Ishikawa (cell line): ENCODE data around the gene CXXC5.

Experiments
- CEBPB ChIP-seq: IDR thresholded peaks from 2 replicates; pipeline ENCODE4 v1.6.1; 2012
- CREB1 ChIP-seq: IDR thresholded peaks from 2 replicates; pipeline ENCODE4 v1.6.1; 2012; ENCODE audit warnings: low read depth
- EGR1 ChIP-seq: IDR thresholded peaks from 2 replicates; pipeline ENCODE4 v1.6.1; 2012
- EP300 ChIP-seq: IDR thresholded peaks from 2 replicates; pipeline ENCODE4 v1.6.1; 2012; ENCODE audit warnings: borderline replicate concordance
- FOXM1 ChIP-seq: IDR thresholded peaks from 2 replicates; pipeline ENCODE4 v1.6.1; 2012; ENCODE audit warnings: low read depth, borderline replicate concordance
- NFIC ChIP-seq: IDR thresholded peaks from 2 replicates; pipeline ENCODE4 v1.6.1; 2012
- RAD21 ChIP-seq: IDR thresholded peaks from 2 replicates; pipeline ENCODE4 v1.6.1; 2012; ENCODE audit warnings: low read depth
- TAF1 ChIP-seq: IDR thresholded peaks from 2 replicates; pipeline ENCODE4 v1.6.1; 2012; ENCODE audit warnings: low read depth, mild to moderate bottlenecking
- TCF12 ChIP-seq: IDR thresholded peaks from 2 replicates; pipeline ENCODE4 v1.6.1; 2012; ENCODE audit warnings: low read depth
- TEAD4 ChIP-seq: IDR thresholded peaks from 2 replicates; pipeline ENCODE4 v1.6.1; 2012
- USF1 ChIP-seq: IDR thresholded peaks from 2 replicates; pipeline ENCODE4 v1.6.1; 2012
- YY1 ChIP-seq: IDR thresholded peaks from 2 replicates; pipeline ENCODE4 v1.6.1; 2012; ENCODE audit warnings: low read depth
- ZBTB7A ChIP-seq: IDR thresholded peaks from 2 replicates; pipeline ENCODE4 v1.6.1; 2012; ENCODE audit warnings: low read depth
- TF ChIP-seq, protein P1 (sequence below): IDR thresholded peaks from 2 replicates; pipeline ENCODE4 v1.6.1; 2012
- TF ChIP-seq, protein P2 (sequence below): IDR thresholded peaks from 2 replicates; pipeline ENCODE4 v1.6.1; 2012; ENCODE audit warnings: low read depth, mild to moderate bottlenecking

CXXC5 gene

DNA sequence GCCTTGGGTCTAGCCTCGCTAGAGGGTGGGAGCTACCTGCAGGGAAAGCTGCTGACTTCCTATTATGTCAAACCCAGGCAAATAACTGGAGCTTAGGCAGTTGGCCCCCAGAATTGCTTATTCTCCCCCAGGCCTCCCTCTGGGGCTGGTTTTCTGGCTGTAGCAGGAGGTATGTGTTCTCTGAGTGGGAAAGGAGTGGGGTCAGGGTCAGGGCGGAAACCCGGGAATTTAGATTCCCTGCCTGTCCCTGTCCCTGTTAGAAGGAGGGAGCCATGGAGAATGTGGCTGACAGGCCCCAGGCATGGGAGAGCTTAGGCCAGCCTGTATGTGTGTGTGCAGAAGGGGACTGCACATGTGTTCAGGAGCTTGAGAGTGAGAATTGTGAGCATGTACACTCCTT, 13.6 kb upstream of the CXXC5 start:
- TF ChIP-seq EP300 = no peak
- no peak for TF ChIP-seq TEAD4
- no peak for TF ChIP-seq NFIC
- TF ChIP-seq, protein P1, sequence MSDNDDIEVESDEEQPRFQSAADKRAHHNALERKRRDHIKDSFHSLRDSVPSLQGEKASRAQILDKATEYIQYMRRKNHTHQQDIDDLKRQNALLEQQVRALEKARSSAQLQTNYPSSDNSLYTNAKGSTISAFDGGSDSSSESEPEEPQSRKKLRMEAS = no peak
- TF ChIP-seq RAD21 = no peak
- TF ChIP-seq ZBTB7A = no peak
- no peak for TF ChIP-seq CEBPB
- TF ChIP-seq YY1 = no peak
- TF ChIP-seq, protein P2, sequence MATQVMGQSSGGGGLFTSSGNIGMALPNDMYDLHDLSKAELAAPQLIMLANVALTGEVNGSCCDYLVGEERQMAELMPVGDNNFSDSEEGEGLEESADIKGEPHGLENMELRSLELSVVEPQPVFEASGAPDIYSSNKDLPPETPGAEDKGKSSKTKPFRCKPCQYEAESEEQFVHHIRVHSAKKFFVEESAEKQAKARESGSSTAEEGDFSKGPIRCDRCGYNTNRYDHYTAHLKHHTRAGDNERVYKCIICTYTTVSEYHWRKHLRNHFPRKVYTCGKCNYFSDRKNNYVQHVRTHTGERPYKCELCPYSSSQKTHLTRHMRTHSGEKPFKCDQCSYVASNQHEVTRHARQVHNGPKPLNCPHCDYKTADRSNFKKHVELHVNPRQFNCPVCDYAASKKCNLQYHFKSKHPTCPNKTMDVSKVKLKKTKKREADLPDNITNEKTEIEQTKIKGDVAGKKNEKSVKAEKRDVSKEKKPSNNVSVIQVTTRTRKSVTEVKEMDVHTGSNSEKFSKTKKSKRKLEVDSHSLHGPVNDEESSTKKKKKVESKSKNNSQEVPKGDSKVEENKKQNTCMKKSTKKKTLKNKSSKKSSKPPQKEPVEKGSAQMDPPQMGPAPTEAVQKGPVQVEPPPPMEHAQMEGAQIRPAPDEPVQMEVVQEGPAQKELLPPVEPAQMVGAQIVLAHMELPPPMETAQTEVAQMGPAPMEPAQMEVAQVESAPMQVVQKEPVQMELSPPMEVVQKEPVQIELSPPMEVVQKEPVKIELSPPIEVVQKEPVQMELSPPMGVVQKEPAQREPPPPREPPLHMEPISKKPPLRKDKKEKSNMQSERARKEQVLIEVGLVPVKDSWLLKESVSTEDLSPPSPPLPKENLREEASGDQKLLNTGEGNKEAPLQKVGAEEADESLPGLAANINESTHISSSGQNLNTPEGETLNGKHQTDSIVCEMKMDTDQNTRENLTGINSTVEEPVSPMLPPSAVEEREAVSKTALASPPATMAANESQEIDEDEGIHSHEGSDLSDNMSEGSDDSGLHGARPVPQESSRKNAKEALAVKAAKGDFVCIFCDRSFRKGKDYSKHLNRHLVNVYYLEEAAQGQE = no peak
- TF ChIP-seq TCF12 = no peak
- TF ChIP-seq CREB1 = no peak
- no peak for TF ChIP-seq EGR1
- TF ChIP-seq TAF1 = no peak
- TF ChIP-seq FOXM1 = no peak

DNA sequence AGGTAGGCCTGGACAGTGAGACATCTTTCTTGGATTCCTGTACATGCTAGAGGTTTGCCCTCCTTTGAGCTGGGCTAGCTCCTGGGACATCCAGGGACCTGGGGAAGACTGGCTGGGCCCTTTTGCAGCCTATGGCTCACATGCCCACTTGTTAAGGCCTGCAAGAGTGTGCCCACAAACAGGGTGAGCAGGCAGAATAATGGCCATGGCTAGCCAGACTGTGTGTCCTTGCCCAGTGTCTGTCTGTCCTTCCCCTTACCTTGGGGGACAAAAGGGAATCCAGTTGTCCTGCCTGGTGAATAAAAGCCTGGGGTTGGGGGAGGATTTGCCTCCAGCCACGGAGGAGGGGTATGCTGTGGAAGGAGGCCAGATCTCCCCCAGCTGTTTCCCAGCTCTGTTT, 13.0 kb upstream of the CXXC5 start:
- TF ChIP-seq, protein P2 = no peak
- TF ChIP-seq NFIC = no peak
- no peak for TF ChIP-seq TAF1
- TF ChIP-seq RAD21 = no peak
- TF ChIP-seq USF1 = no peak
- TF ChIP-seq, protein P1 = no peak
- TF ChIP-seq CEBPB = no peak
- TF ChIP-seq EGR1 = no peak
- no peak for TF ChIP-seq EP300
- TF ChIP-seq TEAD4 = no peak
- no peak for TF ChIP-seq YY1
- TF ChIP-seq CREB1 = no peak
- no peak for TF ChIP-seq ZBTB7A
- TF ChIP-seq FOXM1 = no peak
- no peak for TF ChIP-seq TCF12

DNA sequence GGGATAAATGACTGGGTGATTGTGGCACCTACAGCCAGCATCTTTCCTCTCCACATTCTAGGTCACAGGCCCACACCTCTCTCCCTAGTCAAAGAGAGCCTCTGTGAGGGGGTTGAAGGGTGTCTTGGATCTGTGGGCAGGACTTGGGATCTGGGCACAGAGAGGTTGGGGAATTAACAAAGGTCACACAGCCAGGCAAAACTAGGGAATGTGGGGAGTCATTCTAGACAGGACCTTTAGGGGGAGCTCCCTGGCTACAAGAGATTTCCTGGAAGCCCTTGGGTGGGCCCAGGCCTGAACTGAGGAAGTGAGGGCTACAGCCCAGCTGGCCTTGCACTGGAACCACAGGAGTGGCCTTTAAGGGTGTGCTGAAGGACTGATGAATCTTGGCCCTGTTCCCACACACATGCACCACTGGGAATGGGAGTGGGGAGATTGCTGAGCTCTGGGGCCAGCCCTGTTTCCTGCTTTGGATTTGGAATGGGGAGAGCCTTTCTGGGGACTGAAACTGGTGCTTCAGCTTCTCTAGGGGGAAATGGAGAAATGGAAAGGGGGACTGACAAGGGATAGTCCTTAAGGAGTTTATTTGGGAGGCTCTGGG, 12.4 kb upstream of the CXXC5 start:
- TF ChIP-seq ZBTB7A (no peak), USF1 (no peak), CEBPB (no peak), EP300 (peak; percentile 63; the same call in 1 of the 2 replicates), RAD21 (peak; percentile 72), TCF12 (peak; percentile 48), CREB1 (no peak), FOXM1 (0 out of 2 replicates have a peak, but pooled peaks have one; percentile 18), NFIC (peak; percentile 85), TEAD4 (0 out of 2 replicates have a peak, but pooled peaks have one; percentile 6), TAF1 (no peak), EGR1 (no peak), YY1 (no peak)
- TF ChIP-seq, protein P1 = peak; percentile 56; the same call in 1 of the 2 replicates
- TF ChIP-seq, protein P2 = no peak

DNA sequence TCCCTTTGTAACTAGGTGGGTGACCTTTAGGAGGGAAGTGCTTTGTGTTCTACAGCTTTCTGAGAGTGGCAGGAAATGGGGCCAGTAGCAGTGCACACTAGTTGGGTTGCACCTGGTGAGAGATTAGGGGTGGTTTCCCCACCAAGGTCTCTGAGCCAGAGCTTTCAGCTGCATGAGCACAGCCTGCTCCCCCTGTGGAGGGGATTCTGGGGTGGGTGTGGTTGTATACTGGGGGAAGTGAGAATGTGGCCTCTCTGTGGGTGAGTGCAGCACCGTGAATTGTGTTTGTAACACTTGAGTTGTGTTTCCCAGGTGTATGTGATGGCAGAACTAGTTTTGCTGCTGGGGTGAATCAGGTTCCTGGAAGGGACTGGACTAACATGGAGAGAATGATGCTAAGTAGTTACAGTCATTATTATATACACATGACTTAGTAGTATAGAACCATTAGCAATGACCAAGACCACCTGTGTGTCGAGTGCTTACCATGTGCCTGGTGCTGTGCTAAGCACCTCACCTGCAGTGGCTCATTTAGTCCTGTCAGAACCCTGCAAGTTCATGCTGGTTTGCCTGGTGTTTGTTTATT, 11.8 kb upstream of the CXXC5 start:
- TF ChIP-seq YY1 (no peak), EP300 (no peak; the same call in 1 of the 2 replicates), EGR1 (no peak), USF1 (no peak), ZBTB7A (no peak), RAD21 (no peak), TEAD4 (no peak), TCF12 (no peak; the same call in 1 of the 2 replicates), TAF1 (no peak), CREB1 (no peak), FOXM1 (no peak), NFIC (no peak), CEBPB (no peak)
- TF ChIP-seq, protein P1 = no peak; the same call in 1 of the 2 replicates
- TF ChIP-seq, protein P2 = no peak
